NCI-H526 treated with DMSO at 0.1 percent for 48 hours (cell line): ENCODE measurements around the gene HOXC4.
"Not testable (repeated sequence)": the region's sequence is repeated elsewhere in the genome, so short reads cannot be mapped to it uniquely, and the experiment has no call there.

Experiments used
- DNase-seq: peaks from one replicate; lab custom pipeline; 2025; lab: John Stamatoyannopoulos, UW

HOXC4 gene

GRCh38 chr12:54058128-54058768 is 4.6 kb downstream of the HOXC4 start:
- no peak for DNase-seq

- DNase-seq: no peak
These were observed 6.0 kb downstream of the HOXC4 start for GRCh38 chr12:54059668-54060067.

GRCh38 chr12:54060174-54060974 is 6.7 kb downstream of the HOXC4 start:
- DNase-seq: no peak

- no peak for DNase-seq
These were observed 7.5 kb downstream of the HOXC4 start for GRCh38 chr12:54060975-54061778.

- DNase-seq: no peak
These were observed 12.0 kb downstream of the HOXC4 start for GRCh38 chr12:54065677-54066076.

- DNase-seq: no peak
These were observed 12.8 kb downstream of the HOXC4 start for GRCh38 chr12:54066408-54066807.

- no peak for DNase-seq
These were observed 14.9 kb downstream of the HOXC4 start for GRCh38 chr12:54068418-54069070.

- no peak for DNase-seq
These were observed 18.3 kb downstream of the HOXC4 start for GRCh38 chr12:54071942-54072341.

GRCh38 chr12:54074308-54074707 is 20.7 kb downstream of the HOXC4 start:
- DNase-seq: no peak

- no peak for DNase-seq
These were observed 21.8 kb downstream of the HOXC4 start for GRCh38 chr12:54075409-54075808.

- DNase-seq: no peak
These were observed 22.3 kb downstream of the HOXC4 start for GRCh38 chr12:54075974-54076373.

- DNase-seq: not testable (repeated sequence)
These were observed 24.2 kb downstream of the HOXC4 start for GRCh38 chr12:54077843-54078242.

GRCh38 chr12:54079115-54079514 is 25.5 kb downstream of the HOXC4 start:
- DNase-seq: not testable (repeated sequence)

GRCh38 chr12:54080008-54080924 is 26.6 kb downstream of the HOXC4 start:
- DNase-seq: not testable (repeated sequence)

GRCh38 chr12:54081053-54081514 is 27.4 kb downstream of the HOXC4 start:
- not testable (repeated sequence) for DNase-seq

- DNase-seq: not testable (repeated sequence)
These were observed 28.2 kb downstream of the HOXC4 start for GRCh38 chr12:54081581-54082396.

GRCh38 chr12:54082397-54082892 is 28.8 kb downstream of the HOXC4 start:
- DNase-seq: no peak

GRCh38 chr12:54088011-54088410 is 34.4 kb downstream of the HOXC4 start:
- DNase-seq: not testable (repeated sequence)

- not testable (repeated sequence) for DNase-seq
These were observed 35.8 kb downstream of the HOXC4 start for GRCh38 chr12:54089465-54089864.

GRCh38 chr12:54090312-54090711 is 36.7 kb downstream of the HOXC4 start:
- not testable (repeated sequence) for DNase-seq
